ENCODE measurements around the gene PTCHD4. TPM values are rescaled to one million over a fixed set of nuclear protein-coding genes. Genes with fewer than 3 reads are reported as not detected.

PTCHD4 gene
- total RNA-seq, 1 experiment from 2014 or later = not detected

- no peak overlapping the region for H3K4me3 Mint-ChIP-seq (ENCODE audit: low read depth, unreplicated experiment)
- H3K9me3 Mint-ChIP-seq (ENCODE audit: low read depth, unreplicated experiment) = no peaks in the 10 kb centered on the region
- no peaks in the 10 kb centered on the region for H3K27me3 Mint-ChIP-seq (ENCODE audit: unreplicated experiment)
- no peak for DNase-seq
- TF ChIP-seq CTCF (IDR thresholded peaks at IDR 0.05; ENCODE audit: unreplicated experiment) = no peak
- CTCF ChIA-PET = no interaction called here
- intact Hi-C loops (cut with micrococcal nuclease; ENCODE audit: unreplicated experiment) = no loop called here
- no peaks in the 10 kb centered on the region for H3K36me3 Mint-ChIP-seq (ENCODE audit: insufficient read depth, unreplicated experiment)
- no TSS peak for BruUV-seq (replicated peaks)
- H3K27ac Mint-ChIP-seq (ENCODE audit: unreplicated experiment) = no peak overlapping the region
- H3K4me1 Mint-ChIP-seq (ENCODE audit: low read depth, unreplicated experiment) = no peaks in the 10 kb centered on the region
Measured at GRCh38 chr6:48078120-48078519, 32.9 kb downstream of the PTCHD4 start.

GRCh38 chr6:48075181-48075580, 35.8 kb downstream of the PTCHD4 start:
- no peaks in the 10 kb centered on the region for H3K4me1 Mint-ChIP-seq (ENCODE audit: low read depth, unreplicated experiment)
- H3K27ac Mint-ChIP-seq (ENCODE audit: unreplicated experiment) = no peak overlapping the region
- no peak for DNase-seq
- no peaks in the 10 kb centered on the region for H3K9me3 Mint-ChIP-seq (ENCODE audit: low read depth, unreplicated experiment)
- no peak for TF ChIP-seq CTCF (IDR thresholded peaks at IDR 0.05; ENCODE audit: unreplicated experiment)
- no peaks in the 10 kb centered on the region for H3K36me3 Mint-ChIP-seq (ENCODE audit: insufficient read depth, unreplicated experiment)
- no peaks in the 10 kb centered on the region for H3K27me3 Mint-ChIP-seq (ENCODE audit: unreplicated experiment)
- BruUV-seq (replicated peaks) = no TSS peak
- CTCF ChIA-PET = no interaction called here
- H3K4me3 Mint-ChIP-seq (ENCODE audit: low read depth, unreplicated experiment) = no peak overlapping the region
- intact Hi-C loops (cut with micrococcal nuclease; ENCODE audit: unreplicated experiment) = no loop called here

- DNase-seq = no peak
- no peak overlapping the region for H3K27ac Mint-ChIP-seq (ENCODE audit: unreplicated experiment)
- H3K4me1 Mint-ChIP-seq (ENCODE audit: low read depth, unreplicated experiment) = no peaks in the 10 kb centered on the region
- CTCF ChIA-PET = interaction anchor here (0.8 kb wide), 1 partner anchor 10 kb away, joined by 3 read pairs; no protein-coding TSS in a partner anchor
- no TSS peak for BruUV-seq (replicated peaks)
- no peaks in the 10 kb centered on the region for H3K36me3 Mint-ChIP-seq (ENCODE audit: insufficient read depth, unreplicated experiment)
- H3K4me3 Mint-ChIP-seq (ENCODE audit: low read depth, unreplicated experiment) = no peak overlapping the region
- TF ChIP-seq CTCF (IDR thresholded peaks at IDR 0.05; ENCODE audit: unreplicated experiment) = no peak
- peaks cover 3% of the 10 kb centered on the region for H3K27me3 Mint-ChIP-seq (ENCODE audit: unreplicated experiment)
- no peaks in the 10 kb centered on the region for H3K9me3 Mint-ChIP-seq (ENCODE audit: low read depth, unreplicated experiment)
- intact Hi-C loops (cut with micrococcal nuclease; ENCODE audit: unreplicated experiment) = no loop called here
Measured at GRCh38 chr6:48073976-48074767, 36.8 kb downstream of the PTCHD4 start.

- intact Hi-C loops (cut with micrococcal nuclease; ENCODE audit: unreplicated experiment) = no loop called here
Measured at GRCh38 chr6:48071833-48072232, 39.2 kb downstream of the PTCHD4 start.

More at GRCh38 chr6:48071833-48072232, 39.2 kb downstream of the PTCHD4 start:
- Mint-ChIP-seq H3K27me3 (ENCODE audit: unreplicated experiment) (peaks cover 13% of the 10 kb centered on the region), H3K36me3 (ENCODE audit: insufficient read depth, unreplicated experiment) (no peaks in the 10 kb centered on the region), H3K27ac (ENCODE audit: unreplicated experiment) (no peak overlapping the region), H3K9me3 (ENCODE audit: low read depth, unreplicated experiment) (no peaks in the 10 kb centered on the region), H3K4me3 (ENCODE audit: low read depth, unreplicated experiment) (no peak overlapping the region), H3K4me1 (ENCODE audit: low read depth, unreplicated experiment) (no peaks in the 10 kb centered on the region)
- TF ChIP-seq CTCF (IDR thresholded peaks at IDR 0.05; ENCODE audit: unreplicated experiment) = no peak
- DNase-seq = no peak
- CTCF ChIA-PET = no interaction called here
- no TSS peak for BruUV-seq (replicated peaks)

Data from Calu3 (cell line).